Effector CD4-positive, alpha-beta T cell (primary cell): ENCODE data around the gene VEGFA.

Experiments used
- DNase-seq: peaks from one replicate; pipeline ENCODE4 v3.0.0-alpha.2; 2020

The VEGFA gene

DNA sequence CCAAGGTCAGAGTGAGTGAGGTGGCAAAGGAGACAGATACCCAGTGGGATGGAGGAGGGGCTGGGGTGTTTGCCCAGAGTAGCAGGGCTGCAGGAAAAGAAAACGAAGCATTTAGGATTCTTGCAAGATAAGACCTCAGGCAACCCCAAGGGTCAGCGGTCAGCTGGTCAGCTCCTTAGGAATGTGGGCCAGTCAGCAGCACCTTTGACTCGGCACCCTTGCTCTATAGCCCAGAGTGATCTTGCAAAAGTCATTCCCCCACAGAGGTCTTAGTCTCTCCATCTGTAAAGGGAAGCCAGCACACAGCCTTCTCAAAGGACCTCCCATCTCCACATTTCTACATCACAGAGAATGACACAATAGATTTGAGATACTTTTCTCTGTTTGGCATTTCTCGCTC, 56.7 kb downstream of the VEGFA start:
- no peak for DNase-seq

DNA sequence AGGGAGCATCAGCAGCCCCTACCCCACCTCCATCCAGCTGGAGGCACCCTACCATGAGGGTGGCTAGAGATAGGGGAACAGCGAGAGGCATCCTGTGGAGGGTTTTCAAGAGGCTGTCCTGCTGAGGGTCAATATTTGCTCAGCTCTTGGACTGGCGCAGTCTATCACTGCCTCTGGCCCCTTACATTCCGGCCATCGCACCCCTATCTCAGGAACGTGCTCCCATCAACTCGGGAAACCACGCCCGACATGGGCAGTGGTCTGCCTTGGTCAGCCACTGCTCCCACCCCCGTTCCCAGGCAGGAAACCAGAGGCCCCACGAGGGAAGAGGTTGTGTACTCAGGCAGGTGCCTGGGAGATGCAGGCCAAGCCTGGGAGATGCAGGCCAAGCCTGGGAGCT, 57.9 kb downstream of the VEGFA start:
- no peak for DNase-seq

- no peak for DNase-seq
Measured at GRCh38 chr6:43828711-43829110, 58.7 kb downstream of the VEGFA start.

DNA sequence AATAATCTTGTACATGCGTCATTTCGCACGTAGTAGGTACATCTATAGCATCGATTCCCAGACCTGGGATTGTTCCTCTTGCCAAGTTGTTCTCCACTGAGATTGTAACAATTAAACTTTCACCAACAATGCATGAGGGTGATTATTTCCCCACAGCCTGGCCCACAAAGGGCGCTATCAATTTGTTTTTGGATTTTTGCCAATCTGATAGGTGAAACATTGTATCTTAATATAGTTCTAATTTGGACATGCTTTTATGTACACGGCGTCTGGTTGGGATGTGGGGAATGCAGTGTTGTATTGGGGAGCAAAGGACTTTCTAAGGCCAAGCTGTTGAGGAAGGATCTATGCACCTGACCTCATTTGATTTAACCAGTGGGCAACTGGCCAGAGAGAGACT, 59.5 kb downstream of the VEGFA start:
- no peak for DNase-seq

DNA sequence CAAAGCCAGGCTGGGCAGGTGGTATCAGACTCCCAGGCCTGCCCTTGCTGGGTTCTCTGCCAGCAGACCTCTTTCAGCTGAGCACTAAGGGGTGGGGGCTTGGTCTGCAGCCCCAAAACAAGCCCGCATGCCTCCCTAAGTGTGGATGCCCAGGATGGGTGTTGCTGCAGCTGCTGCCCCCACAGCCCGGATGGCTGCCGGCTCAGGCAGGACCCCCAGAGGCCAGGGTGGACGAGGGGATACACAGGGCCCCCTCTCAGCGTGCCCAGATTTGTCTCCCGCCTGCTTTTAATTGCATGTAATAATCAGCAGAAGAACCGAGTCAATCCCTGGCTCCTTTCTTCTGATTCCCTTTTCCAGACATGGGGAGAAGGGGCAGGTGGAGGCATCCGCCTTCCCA, 60.8 kb downstream of the VEGFA start:
- DNase-seq = no peak

- no peak for DNase-seq
Measured at GRCh38 chr6:43831191-43831590, 61.2 kb downstream of the VEGFA start.

- no peak for DNase-seq
Measured at GRCh38 chr6:43833223-43833995, 63.4 kb downstream of the VEGFA start.

GRCh38 chr6:43833996-43834390, 64.0 kb downstream of the VEGFA start:
- no peak for DNase-seq

DNA sequence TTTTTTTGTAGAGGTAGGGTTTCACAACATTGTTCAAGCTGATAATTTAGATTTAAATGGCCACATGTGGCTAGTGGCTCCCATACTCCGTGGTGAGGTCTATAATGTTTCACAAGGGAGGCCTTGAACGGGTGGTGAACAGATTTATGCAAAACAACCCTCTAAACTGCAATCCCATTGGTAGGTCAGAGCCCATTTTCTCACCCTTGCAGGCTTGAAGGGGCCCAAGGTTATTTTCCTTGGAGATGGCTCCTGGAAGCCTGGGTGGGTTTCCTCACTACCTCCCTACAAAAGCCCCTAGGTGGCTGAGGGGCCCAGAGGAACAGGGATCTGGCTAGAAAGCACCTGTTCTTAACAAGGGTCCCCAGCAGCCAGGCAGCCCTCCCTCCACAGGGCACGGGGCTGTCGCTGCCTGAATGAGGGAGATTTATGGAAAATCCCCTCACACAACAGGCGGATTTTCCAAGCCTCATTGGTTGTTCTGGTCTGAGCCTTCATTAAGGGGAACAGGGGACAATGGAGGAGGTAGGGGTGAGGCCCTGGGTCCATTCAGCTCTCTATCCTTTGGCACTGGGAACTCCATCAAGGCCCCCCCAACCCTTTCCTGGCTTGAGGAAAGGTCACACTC, 64.6 kb downstream of the VEGFA start:
- DNase-seq = no peak

- no peak for DNase-seq
Measured at GRCh38 chr6:43835872-43836419, 65.9 kb downstream of the VEGFA start.
